ENCODE data around the gene BPIFB3. TPM values are rescaled to one million over a fixed set of nuclear protein-coding genes. Genes with fewer than 3 reads are reported as not detected.

BPIFB3 gene
- total RNA-seq, 2 experiments from 2014 or later, result not detected

- Histone ChIP-seq H3K27ac (ENCODE audit: low read depth in 1 of 2, low read length in 2 of 2) (no peak overlapping the region), H3K9me3 (ENCODE audit: control insufficient read depth in 1 of 2, insufficient read depth in 1 of 2, low read length in 2 of 2) (no peaks in the 10 kb centered on the region), H3K27me3 (ENCODE audit: control insufficient read depth in 1 of 2, insufficient read depth in 2 of 2, low read length in 2 of 2) (no peaks in the 10 kb centered on the region), H3K4me1 (ENCODE audit: insufficient read depth, low read length) (peaks cover 4% of the 10 kb centered on the region), H3K4me3 (ENCODE audit: low read length) (no peak overlapping the region), H3K36me3 (ENCODE audit: insufficient read depth, low read length) (no peaks in the 10 kb centered on the region)
- Mint-ChIP-seq H3K4me1 (ENCODE audit: low read depth) (peaks cover 4% of the 10 kb centered on the region), H3K27ac (no peak overlapping the region), H3K4me3 (no peak overlapping the region), H3K36me3 (ENCODE audit: low read depth) (no peaks in the 10 kb centered on the region), H3K27me3 (no peaks in the 10 kb centered on the region), H3K9me3 (no peaks in the 10 kb centered on the region)
- no peak for ATAC-seq (ENCODE audit: poor library complexity)
- ChIA-PET POLR2A (no interaction called here), CTCF (no interaction called here)
- intact Hi-C loops (cut with DNase I, micrococcal nuclease), result no loop called here
- no peak for DNase-seq
- TF ChIP-seq CTCF (IDR thresholded peaks at IDR 0.05), result no peak
Measured at GRCh38 chr20:33081411-33082154, 27.9 kb downstream of the BPIFB3 start.

GRCh38 chr20:33082546-33082945 lies 28.8 kb downstream of the BPIFB3 start:
- no peaks in the 10 kb centered on the region for H3K9me3 ChIP-seq (ENCODE audit: control insufficient read depth in 1 of 2, insufficient read depth in 1 of 2, low read length in 2 of 2)
- H3K4me1 ChIP-seq (ENCODE audit: insufficient read depth, low read length), result no peaks in the 10 kb centered on the region
- intact Hi-C loops (cut with DNase I, micrococcal nuclease), result no loop called here
- no peak overlapping the region for H3K27ac ChIP-seq (ENCODE audit: low read depth in 1 of 2, low read length in 2 of 2)
- DNase-seq (no peak), ATAC-seq (ENCODE audit: poor library complexity) (no peak)
- Mint-ChIP-seq H3K27ac (no peak overlapping the region), H3K4me1 (ENCODE audit: low read depth) (no peaks in the 10 kb centered on the region), H3K9me3 (no peaks in the 10 kb centered on the region), H3K36me3 (ENCODE audit: low read depth) (no peaks in the 10 kb centered on the region), H3K4me3 (no peak overlapping the region), H3K27me3 (no peaks in the 10 kb centered on the region)
- CTCF ChIA-PET, result no interaction called here
- no peaks in the 10 kb centered on the region for H3K27me3 ChIP-seq (ENCODE audit: control insufficient read depth in 1 of 2, insufficient read depth in 2 of 2, low read length in 2 of 2)
- POLR2A ChIA-PET, result no interaction called here
- no peak overlapping the region for H3K4me3 ChIP-seq (ENCODE audit: low read length)
- TF ChIP-seq CTCF (IDR thresholded peaks at IDR 0.05), result no peak
- H3K36me3 ChIP-seq (ENCODE audit: insufficient read depth, low read length), result no peaks in the 10 kb centered on the region

GRCh38 chr20:33083544-33084340 lies 30.0 kb downstream of the BPIFB3 start:
- DNase-seq, result no peak
- Mint-ChIP-seq H3K27ac (no peak overlapping the region), H3K36me3 (ENCODE audit: low read depth) (no peaks in the 10 kb centered on the region), H3K27me3 (no peaks in the 10 kb centered on the region), H3K4me1 (ENCODE audit: low read depth) (no peaks in the 10 kb centered on the region), H3K9me3 (no peaks in the 10 kb centered on the region), H3K4me3 (no peak overlapping the region)
- no peaks in the 10 kb centered on the region for H3K4me1 ChIP-seq (ENCODE audit: insufficient read depth, low read length)
- no peak overlapping the region for H3K27ac ChIP-seq (ENCODE audit: low read depth in 1 of 2, low read length in 2 of 2)
- H3K36me3 ChIP-seq (ENCODE audit: insufficient read depth, low read length), result no peaks in the 10 kb centered on the region
- CTCF ChIA-PET, result no interaction called here
- no peak for ATAC-seq (ENCODE audit: poor library complexity)
- POLR2A ChIA-PET, result no interaction called here
- intact Hi-C loops (cut with DNase I, micrococcal nuclease), result no loop called here
- no peaks in the 10 kb centered on the region for H3K27me3 ChIP-seq (ENCODE audit: control insufficient read depth in 1 of 2, insufficient read depth in 2 of 2, low read length in 2 of 2)
- TF ChIP-seq CTCF (IDR thresholded peaks at IDR 0.05), result no peak
- H3K9me3 ChIP-seq (ENCODE audit: control insufficient read depth in 1 of 2, insufficient read depth in 1 of 2, low read length in 2 of 2), result no peaks in the 10 kb centered on the region
- no peak overlapping the region for H3K4me3 ChIP-seq (ENCODE audit: low read length)

Measured in CD4-positive, alpha-beta T cell (primary cell).